Measurements from ENCODE around the gene ARRDC1. TPM values are rescaled to one million over a fixed set of nuclear protein-coding genes. Genes with fewer than 3 reads are reported as not detected.
"Not testable (repeated sequence)": the region's sequence is repeated elsewhere in the genome, so short reads cannot be mapped to it uniquely, and the experiment has no call there.

The ARRDC1 gene
- polyA plus RNA-seq, 1 donor = 48.6 TPM

- no peak for DNase-seq
Observed at GRCh38 chr9:137613738-137614523, 8.4 kb downstream of the ARRDC1 start.

- DNase-seq = no peak
Observed at GRCh38 chr9:137614631-137615386, 9.3 kb downstream of the ARRDC1 start.

- no peak for DNase-seq
Observed at GRCh38 chr9:137615387-137615871, 9.9 kb downstream of the ARRDC1 start.

DNA sequence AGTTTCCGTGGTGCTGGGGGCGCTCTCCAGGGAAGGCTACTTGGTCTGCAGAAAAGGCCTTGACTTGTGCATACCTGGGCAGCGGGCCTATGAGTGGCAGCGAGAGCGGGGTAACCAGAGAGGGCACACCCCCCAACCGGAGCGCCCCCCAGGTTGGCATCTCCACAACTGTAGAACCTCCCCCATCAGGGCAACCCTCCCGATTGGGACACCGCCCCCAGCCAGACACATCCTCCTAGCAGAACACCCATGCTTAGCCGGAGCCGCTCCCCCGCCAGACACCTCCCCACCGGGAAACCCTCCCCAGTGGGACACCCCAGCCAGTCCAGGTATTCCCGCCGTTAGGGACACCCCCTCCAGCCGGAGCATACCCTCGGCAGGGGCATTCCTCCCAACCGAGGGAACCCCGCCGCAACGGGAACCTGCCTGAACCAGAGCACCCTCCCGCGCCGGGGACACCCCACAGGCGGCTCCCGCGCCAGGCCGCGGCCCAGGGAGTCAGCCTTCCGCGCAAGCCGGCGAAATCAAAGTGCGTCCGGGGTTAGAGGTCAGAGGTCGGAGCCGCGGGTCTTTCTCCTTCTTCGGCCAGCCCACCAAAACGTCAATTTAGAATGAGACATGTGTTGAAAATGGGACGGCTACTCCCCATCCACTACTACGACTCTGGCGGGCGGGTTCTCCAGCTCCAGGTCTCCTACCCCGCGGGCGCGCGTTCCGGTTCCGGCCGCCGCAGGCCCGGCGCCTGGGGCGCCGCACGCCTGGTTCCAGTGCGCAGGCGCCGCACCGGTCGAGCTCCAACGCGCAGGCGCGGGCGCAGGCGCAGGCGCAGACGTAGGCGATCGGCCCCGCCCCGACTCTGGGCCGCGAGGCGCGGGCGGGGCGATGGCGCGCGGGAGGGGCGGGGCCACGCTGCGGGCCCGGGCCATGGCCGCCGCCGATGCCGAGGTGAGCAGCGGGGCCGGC lies 12.9 kb downstream of the ARRDC1 start, which contains the start of gene EHMT1:
Gene EHMT1, plus strand, starts transcription at position 901 of the 963 bp plus-strand sequence. Its CDS starts 24 bp downstream, at position 925.
- peak; percentile 93 for DNase-seq

DNA sequence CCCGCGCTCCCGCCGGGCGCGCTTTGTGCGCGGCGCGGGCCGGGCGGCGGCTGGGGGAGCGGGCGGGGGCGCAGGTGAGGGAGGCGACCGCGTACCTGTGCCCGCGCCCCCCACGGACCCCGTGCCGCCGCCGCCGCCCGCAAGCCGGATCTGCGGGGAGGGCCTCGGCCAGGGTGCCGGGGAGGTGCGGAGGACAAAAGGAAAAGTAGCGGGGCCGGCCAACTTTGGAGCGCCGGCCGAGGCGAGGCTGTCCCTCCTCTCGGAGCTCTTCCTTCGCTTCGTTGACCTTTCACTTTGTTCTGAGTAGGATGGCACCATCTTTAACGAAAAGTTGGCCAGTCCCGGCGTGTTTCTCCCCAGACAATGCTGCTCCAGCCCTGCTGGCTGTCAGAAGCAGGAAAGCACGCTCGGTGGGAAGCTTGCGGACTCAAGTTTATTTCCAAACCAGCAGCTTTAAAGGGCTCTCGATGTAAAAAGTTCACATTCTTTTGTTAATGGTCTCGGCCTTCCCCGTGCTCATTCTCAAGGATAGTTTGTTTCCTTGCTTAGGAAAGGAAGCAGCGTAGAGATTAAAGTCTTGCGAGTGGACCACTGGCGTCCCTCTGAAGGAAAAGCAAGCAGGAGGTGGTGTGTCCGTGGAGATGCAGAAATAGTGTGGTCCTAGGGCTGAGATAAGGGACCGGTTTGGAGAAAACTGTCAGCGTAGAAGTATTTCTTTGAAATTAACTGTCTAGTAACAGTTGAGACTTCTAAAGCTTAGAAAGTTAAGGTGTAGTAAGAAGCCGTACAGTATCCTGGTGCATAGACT lies 14.0 kb downstream of the ARRDC1 start:
- no peak for DNase-seq

- DNase-seq = no peak
Observed at GRCh38 chr9:137620048-137620405, 14.5 kb downstream of the ARRDC1 start.

DNA sequence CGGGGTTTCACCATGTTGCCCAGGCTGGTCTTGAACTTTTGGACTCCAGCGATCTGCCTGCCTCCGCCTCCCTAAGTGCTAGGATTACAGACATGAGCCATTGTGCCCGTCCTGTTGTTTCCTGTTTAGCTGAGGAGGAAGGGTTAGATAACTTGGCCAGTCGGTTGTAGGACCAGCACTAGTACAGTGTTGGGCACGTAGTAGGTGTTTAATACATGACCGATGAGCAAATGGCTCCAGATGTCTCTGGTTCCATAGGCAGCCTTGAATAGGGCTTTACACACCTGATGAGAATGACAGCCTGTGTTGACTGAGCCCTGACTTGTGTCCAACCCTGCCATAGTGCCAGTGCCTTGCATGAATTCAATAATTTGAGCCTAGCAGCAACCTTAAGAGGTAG lies 15.1 kb downstream of the ARRDC1 start:
- no peak for DNase-seq

DNA sequence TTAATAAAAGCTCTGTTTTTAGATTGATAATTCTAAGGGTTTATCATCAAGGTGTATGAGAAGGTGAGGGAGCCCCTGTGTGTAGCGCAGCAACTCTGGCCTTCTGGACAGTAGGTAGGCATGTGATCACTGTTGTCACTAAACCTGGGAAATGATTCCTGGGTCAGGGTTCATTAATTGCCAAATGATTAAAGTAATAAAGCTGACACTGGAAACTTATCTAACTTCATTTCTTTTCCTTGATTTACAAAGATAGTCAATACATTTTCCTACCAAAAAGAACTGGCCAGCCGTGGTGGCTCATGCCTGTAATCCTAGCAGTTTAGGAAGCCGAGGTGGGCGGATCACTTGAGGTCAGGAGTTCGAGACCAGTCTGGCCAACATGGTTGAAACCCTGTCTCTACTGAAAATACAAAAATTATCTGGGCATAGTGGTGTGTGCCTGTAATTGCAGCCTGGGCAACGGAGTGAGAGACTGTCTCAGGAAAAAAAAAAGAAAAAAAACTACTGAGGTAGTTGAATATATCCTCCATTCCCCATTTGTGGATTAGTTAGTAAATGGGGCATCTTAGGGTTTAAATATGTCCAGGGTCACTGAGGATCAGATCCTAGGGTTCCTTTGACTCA lies 15.8 kb downstream of the ARRDC1 start:
- DNase-seq = no peak

GRCh38 chr9:137622211-137622610 lies 16.7 kb downstream of the ARRDC1 start:
- not testable (repeated sequence) for DNase-seq

GRCh38 chr9:137626464-137626863 lies 21.0 kb downstream of the ARRDC1 start:
- DNase-seq = no peak

DNA sequence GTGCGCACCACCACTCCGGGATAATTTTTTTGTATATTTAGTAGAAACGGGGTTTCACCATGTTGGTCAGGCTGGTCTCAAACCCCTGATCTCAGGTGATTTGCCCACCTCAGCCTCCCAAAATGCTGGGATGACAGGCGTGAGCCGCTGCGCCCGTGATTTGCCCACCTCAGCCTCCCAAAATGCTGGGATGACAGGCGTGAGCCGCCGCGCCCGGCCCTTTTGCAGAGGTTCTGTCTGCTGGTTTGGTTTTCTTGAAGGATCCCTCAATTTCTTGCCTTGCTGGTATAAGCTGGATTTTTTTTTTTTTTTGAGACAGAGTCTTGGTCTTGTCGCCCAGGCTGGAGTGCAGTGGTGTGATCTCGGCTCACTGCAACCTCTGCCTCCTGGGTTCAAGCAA lies 21.9 kb downstream of the ARRDC1 start:
- DNase-seq = not testable (repeated sequence)

DNA sequence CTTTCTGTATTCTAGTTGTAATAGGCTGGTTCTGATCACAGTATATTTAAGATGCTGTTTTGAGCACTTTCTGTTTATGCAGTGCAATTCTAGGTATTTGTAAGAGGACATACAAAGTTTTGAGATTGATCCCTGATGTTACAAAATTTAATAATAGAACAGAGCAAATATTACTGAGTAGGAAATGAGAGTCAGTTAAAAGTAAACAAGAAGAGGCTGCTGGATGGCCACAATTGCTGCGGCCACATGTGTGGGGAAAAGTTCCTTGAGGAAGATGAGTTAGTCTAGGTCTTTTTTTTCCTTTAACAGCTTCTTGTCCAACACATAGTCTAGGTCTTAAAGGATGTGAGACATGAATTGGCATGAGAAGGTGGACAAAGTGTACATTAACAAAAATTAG lies 24.6 kb downstream of the ARRDC1 start:
- no peak for DNase-seq

DNA sequence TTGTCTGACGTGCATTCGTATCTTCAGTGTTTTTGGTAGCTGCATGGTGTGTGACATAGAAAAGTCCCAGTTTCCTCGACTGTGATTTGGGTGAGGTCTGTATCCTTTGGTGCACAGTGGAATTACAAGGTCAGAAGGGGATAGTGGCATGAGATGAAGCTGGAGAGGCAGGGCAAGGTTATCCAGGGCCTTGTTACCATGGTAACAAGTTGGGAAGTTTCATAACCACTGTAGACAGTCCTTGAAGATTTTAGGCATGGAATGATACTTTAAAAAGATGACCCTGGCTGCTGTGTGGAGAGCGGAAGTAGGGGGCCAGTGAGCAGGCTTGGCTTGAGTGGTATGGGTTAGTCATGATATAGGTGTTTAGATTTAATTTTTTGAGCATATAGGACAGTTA lies 25.2 kb downstream of the ARRDC1 start:
- DNase-seq = no peak

DNA sequence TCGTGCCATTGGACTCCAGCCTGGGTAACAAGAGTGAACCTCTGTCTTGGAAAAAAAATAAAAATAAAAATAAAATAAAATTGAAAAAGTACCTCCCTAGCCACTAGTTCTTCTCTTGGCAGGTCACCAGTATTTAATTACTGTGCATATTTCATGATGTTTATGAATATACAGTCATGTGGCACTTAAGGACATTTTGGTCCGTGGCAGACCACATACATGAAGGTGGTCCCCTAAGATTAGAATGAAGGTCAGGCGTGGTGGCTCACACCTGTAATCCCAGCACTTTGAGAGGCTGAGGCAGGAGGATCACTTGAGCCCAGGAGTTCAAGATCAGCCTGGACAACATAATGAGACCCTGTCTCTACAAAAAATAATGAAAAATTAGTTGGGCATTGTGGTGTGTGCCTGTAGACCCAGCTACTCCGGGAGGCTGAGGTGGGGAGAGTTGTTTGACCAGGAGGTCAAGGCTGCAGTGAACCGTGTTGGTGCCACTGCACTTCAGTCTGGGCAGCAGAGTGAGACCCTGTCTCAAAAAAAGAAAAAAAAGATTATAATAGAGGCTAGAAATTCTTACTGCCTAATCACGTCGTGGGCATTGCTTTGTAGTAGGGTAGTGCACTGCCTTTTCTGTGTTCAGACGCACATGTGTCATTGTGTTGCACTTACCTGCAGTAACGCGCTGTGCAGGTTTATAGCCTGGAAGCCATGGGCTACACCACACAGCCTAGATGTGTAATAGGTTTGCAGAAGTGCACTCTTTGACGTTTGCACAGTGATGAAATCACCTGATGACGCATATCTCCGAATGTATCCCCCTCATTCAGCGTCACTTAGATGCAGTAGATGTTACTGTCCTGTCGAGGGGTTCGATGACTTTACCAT lies 26.1 kb downstream of the ARRDC1 start:
- no peak for DNase-seq

GRCh38 chr9:137632230-137633161 lies 27.0 kb downstream of the ARRDC1 start:
- DNase-seq = no peak

DNA sequence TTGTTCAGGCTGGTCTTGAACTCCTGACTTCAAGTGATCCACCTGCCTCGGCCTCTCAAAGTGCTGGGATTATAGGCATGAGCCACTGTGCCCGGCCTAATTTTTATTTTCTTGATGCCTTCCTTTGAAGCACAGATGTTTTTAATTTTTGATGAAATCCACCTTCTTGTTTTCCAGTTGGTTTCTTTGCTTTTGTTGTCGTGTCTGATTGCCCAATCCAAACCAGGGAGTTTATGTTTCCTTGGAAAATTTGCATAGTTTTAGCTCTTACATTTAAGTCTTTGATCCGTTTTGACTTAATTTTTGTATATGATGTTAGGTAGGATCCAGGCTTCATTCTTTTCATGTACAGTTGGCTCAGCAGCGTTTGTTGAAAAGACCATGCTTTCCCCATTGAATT lies 28.5 kb downstream of the ARRDC1 start:
- DNase-seq = no peak

DNA sequence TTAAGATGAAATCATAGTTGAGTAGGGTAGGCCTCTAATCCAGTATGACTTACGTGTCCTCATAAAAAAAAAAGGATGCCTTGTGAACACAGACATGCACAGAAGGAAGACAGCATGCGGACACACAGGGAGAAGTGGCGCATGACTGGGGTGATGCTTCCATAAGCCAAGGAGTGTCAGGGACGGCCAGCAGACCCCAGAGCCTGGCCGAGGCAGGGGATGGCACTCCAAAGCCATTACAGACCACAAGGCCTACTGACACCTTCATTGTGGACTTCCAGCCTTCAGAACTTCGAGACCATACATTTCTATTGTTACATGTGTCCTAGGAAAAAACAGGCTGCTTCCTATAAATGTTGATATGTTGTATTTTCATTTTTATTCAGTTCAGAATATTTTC lies 33.2 kb downstream of the ARRDC1 start:
- DNase-seq = no peak

DNA sequence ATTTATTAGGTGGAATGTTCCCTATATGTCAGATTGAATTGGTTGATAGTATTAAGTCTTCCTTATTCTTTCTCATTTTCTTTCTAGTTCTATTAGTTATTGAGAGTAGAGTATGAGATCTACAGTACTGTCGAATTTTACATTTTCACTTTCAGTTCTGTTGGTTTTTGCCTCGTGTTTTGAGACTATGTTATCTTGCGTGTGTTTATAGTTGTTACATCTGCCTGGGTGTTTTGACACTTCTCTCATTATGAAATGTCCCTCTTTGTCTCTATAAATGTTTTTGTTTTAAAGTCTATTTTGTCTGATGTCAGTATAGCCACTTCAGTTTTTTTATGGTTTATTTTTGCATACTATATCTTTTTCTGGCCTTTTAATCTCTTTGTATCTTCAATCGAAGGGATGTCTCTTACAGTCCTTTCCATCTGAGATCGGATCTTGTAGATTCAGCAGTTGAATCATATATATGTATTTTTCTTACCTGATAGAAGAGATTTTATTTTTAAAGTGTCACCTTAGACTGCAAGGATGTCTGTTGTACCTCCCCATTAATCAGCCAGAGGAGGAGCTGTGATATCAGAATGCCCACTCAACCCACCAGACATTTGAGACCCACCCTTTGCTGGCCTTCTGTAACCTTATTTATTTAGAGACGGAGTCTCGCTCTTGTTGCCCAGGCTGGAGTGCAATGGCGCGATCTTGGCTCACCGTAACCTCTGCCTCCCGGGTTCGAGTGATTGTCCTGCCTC lies 34.0 kb downstream of the ARRDC1 start:
- DNase-seq = no peak

All from hindlimb muscle (tissue), 1 donor.